Stimulated activated CD4-positive, alpha-beta T cell treated with anti-CD3 and anti-CD28 coated beads, TNF-alpha, amount 100 ng/mL, for 1 hour (primary cell): Measurements from ENCODE around the gene ANKRD61.
"Not testable (repeated sequence)": the region's sequence is repeated elsewhere in the genome, so short reads cannot be mapped to it uniquely, and the experiment has no call there.

Experiments
- DNase-seq, 3 donors: peaks; one replicate each; pipeline ENCODE4 v3.0.0-alpha.2; 2020; ENCODE audit warnings: low read depth in 3 of 3, low spot score in 1 of 3

The ANKRD61 gene

GRCh38 chr7:6031567-6031966 lies 391 bp downstream of the ANKRD61 start:
- no peak for DNase-seq

- no peak for DNase-seq
These were observed 991 bp downstream of the ANKRD61 start for GRCh38 chr7:6032167-6032566.

- DNase-seq = no peak
These were observed 1.5 kb downstream of the ANKRD61 start for GRCh38 chr7:6032641-6033040.

GRCh38 chr7:6035165-6035564 lies 4.0 kb downstream of the ANKRD61 start:
- no peak for DNase-seq

GRCh38 chr7:6035686-6036085 lies 4.5 kb downstream of the ANKRD61 start:
- no peak for DNase-seq

- no peak for DNase-seq
These were observed 18.6 kb downstream of the ANKRD61 start for GRCh38 chr7:6049780-6050179.

GRCh38 chr7:6051185-6051584 lies 20.0 kb downstream of the ANKRD61 start:
- not testable (repeated sequence) for DNase-seq

GRCh38 chr7:6056616-6057015 lies 25.4 kb downstream of the ANKRD61 start:
- DNase-seq = no peak

GRCh38 chr7:6057316-6058129 lies 26.3 kb downstream of the ANKRD61 start:
- DNase-seq = no peak

- not testable (repeated sequence) for DNase-seq
These were observed 28.8 kb downstream of the ANKRD61 start for GRCh38 chr7:6059941-6060340.

- no peak for DNase-seq
These were observed 40.2 kb downstream of the ANKRD61 start for GRCh38 chr7:6071406-6071805.

GRCh38 chr7:6074612-6075380 lies 43.6 kb downstream of the ANKRD61 start:
- no peak for DNase-seq

GRCh38 chr7:6078548-6078947 lies 47.4 kb downstream of the ANKRD61 start:
- no peak for DNase-seq

- DNase-seq = not testable (repeated sequence)
These were observed 51.9 kb downstream of the ANKRD61 start for GRCh38 chr7:6083047-6083446.
